C1 segment of cervical spinal cord (tissue), 14 donors: Measurements from ENCODE around the gene COX17.

Experiments used
- DNase-seq, 14 donors: peaks; one replicate each; lab custom pipeline; 2025; lab: John Stamatoyannopoulos, UW

COX17 gene

GRCh38 chr3:119645813-119646212, 31.4 kb downstream of the COX17 start:
- DNase-seq: no peak

GRCh38 chr3:119644481-119644880, 32.7 kb downstream of the COX17 start:
- DNase-seq: no peak

GRCh38 chr3:119643528-119643927, 33.7 kb downstream of the COX17 start:
- no peak for DNase-seq

GRCh38 chr3:119642746-119643473, 34.3 kb downstream of the COX17 start:
- DNase-seq: no peak

GRCh38 chr3:119641416-119641815, 35.8 kb downstream of the COX17 start:
- no peak for DNase-seq

GRCh38 chr3:119639494-119640350, 37.5 kb downstream of the COX17 start:
- no peak for DNase-seq

- DNase-seq: no peak
Observed at GRCh38 chr3:119637679-119638477, 39.3 kb downstream of the COX17 start.

- no peak for DNase-seq
Observed at GRCh38 chr3:119636891-119637611, 40.2 kb downstream of the COX17 start.

- DNase-seq: no peak
Observed at GRCh38 chr3:119636249-119636648, 41.0 kb downstream of the COX17 start.

GRCh38 chr3:119635719-119636118, 41.5 kb downstream of the COX17 start:
- no peak for DNase-seq

- no peak for DNase-seq
Observed at GRCh38 chr3:119632829-119633228, 44.4 kb downstream of the COX17 start.

- DNase-seq: no peak
Observed at GRCh38 chr3:119632216-119632615, 45.0 kb downstream of the COX17 start.

GRCh38 chr3:119631516-119631915, 45.7 kb downstream of the COX17 start:
- DNase-seq: no peak

GRCh38 chr3:119630880-119631329, 46.3 kb downstream of the COX17 start:
- no peak for DNase-seq

- no peak for DNase-seq
Observed at GRCh38 chr3:119630128-119630879, 46.9 kb downstream of the COX17 start.

GRCh38 chr3:119628816-119629445, 48.3 kb downstream of the COX17 start:
- no peak for DNase-seq

GRCh38 chr3:119628390-119628789, 48.8 kb downstream of the COX17 start:
- DNase-seq: no peak

- DNase-seq: peak in 2 of 14 donors; percentile 5 to 9
Observed at GRCh38 chr3:119627461-119627860, 49.7 kb downstream of the COX17 start.

GRCh38 chr3:119626196-119626595, 51.0 kb downstream of the COX17 start:
- no peak for DNase-seq
